H1 (cell line): Measurements from ENCODE around the gene NOS1AP. TPM values are rescaled to one million over a fixed set of nuclear protein-coding genes. Genes with fewer than 3 reads are reported as not detected.

Experiments
- CTCF ChIA-PET: fragments of 300-600 bp; sonication (Branson Sonifier 250); formaldehyde crosslinking; loops from one replicate; lab custom pipeline; 2021; ENCODE audit not compliant: partially characterized antibody; lab: Charles Lee
- POLR2A ChIA-PET: fragments of 300-600 bp; sonication (Branson Sonifier 250); formaldehyde crosslinking; loops from one replicate; lab custom pipeline; 2021; ENCODE audit warnings: inconsistent platforms; ENCODE audit not compliant: partially characterized antibody; lab: Charles Lee
- DNase-seq, 2 experiments: peaks; one replicate each; pipeline versions ENCODE4 v3.0.0 to v3.0.0-alpha.2; 2010 to 2022; ENCODE audit warnings: low spot score in 2 of 2, low read depth in 1 of 2, mixed read lengths in 1 of 2
- FAIRE-seq: peaks from 2 replicates; lab custom pipeline; 2011; peaks lifted over from hg19 to GRCh38; lab: Jason Lieb, UNC
- H2AFZ ChIP-seq: 2 replicates; pipeline ENCODE4 v1.8.1; 2012; ENCODE audit warnings: low read length, inconsistent platforms
- H2AK5ac ChIP-seq: 2 replicates; pipeline ENCODE4 v1.6.1; 2013; ENCODE audit warnings: low read depth, low read length
- H2BK120ac ChIP-seq: replicated peaks from 2 replicates; pipeline ENCODE3; 2013; ENCODE audit warnings: low read depth, low read length, inconsistent platforms
- H2BK12ac ChIP-seq: 2 replicates; pipeline ENCODE4 v1.6.1; 2013; ENCODE audit warnings: low read depth, low read length
- H2BK15ac ChIP-seq: 2 replicates; pipeline ENCODE4 v1.6.1; 2013; ENCODE audit warnings: low read length
- H2BK20ac ChIP-seq: 2 replicates; pipeline ENCODE4 v1.6.1; 2013; ENCODE audit warnings: low read length
- H2BK5ac ChIP-seq: 2 replicates; pipeline ENCODE4 v1.6.1; 2013; ENCODE audit warnings: low read depth, low read length
- H3K14ac ChIP-seq: 2 replicates; pipeline ENCODE4 v1.6.1; 2013; ENCODE audit warnings: inconsistent platforms; ENCODE audit not compliant: insufficient read length
- H3K18ac ChIP-seq: 2 replicates; pipeline ENCODE4 v1.6.1; 2013; ENCODE audit warnings: low read length; ENCODE audit errors: extremely low read depth
- H3K23ac ChIP-seq: 2 replicates; pipeline ENCODE4 v1.6.1; 2013; ENCODE audit warnings: inconsistent platforms; ENCODE audit not compliant: insufficient read length
- H3K23me2 ChIP-seq: 2 replicates; pipeline ENCODE4 v1.6.1; 2013; ENCODE audit warnings: low read depth, low read length
- H3K27ac ChIP-seq: 2 replicates; pipeline ENCODE4 v1.6.1; 2011; ENCODE audit warnings: low read depth, low read length, inconsistent platforms
- H3K27me3 ChIP-seq, 4 experiments: replicated peaks in 1 of 4; 1 replicate in 1 of 4; 2 replicates in 3 of 4; pipeline versions ENCODE4 v1.6.1 to v1.8.1; 2011 to 2013; ENCODE audit warnings: low read length in 3 of 4, mild to moderate bottlenecking in 3 of 4, inconsistent platforms in 2 of 4, mixed read lengths in 2 of 4, moderate library complexity in 1 of 4; ENCODE audit not compliant: control insufficient read depth in 3 of 4, insufficient read depth in 3 of 4; ENCODE audit errors: extremely low read depth in 1 of 4
- H3K36me3 ChIP-seq, 4 experiments: 2 replicates each; pipeline versions ENCODE4 v1.6.1 to v1.8.1; 2011 to 2013; ENCODE audit warnings: mild to moderate bottlenecking in 4 of 4, low read length in 3 of 4, moderate library complexity in 2 of 4, control low read depth in 1 of 4, inconsistent platforms in 1 of 4; ENCODE audit not compliant: insufficient read depth in 4 of 4, control insufficient read depth in 2 of 4
- H3K4ac ChIP-seq: replicated peaks from 2 replicates; pipeline ENCODE3; 2013; ENCODE audit warnings: low read length, low read depth, mixed read lengths, inconsistent platforms; ENCODE audit not compliant: insufficient read length
- H3K4me1 ChIP-seq, 4 experiments: replicated peaks in 1 of 4; 1 replicate in 1 of 4; 2 replicates in 3 of 4; pipeline versions ENCODE4 v1.6.1 to v1.8.1; 2011 to 2013; ENCODE audit warnings: low read length in 3 of 4, inconsistent platforms in 2 of 4, mixed read lengths in 1 of 4; ENCODE audit not compliant: insufficient read depth in 4 of 4, control insufficient read depth in 3 of 4
- H3K4me2 ChIP-seq, 2 experiments: 2 replicates each; pipeline versions ENCODE4 v1.6.1 to v1.8.1; 2011 to 2013; ENCODE audit warnings: low read depth in 2 of 2, low read length in 2 of 2, control low read depth in 1 of 2, inconsistent platforms in 1 of 2, mild to moderate bottlenecking in 1 of 2; ENCODE audit not compliant: insufficient read depth in 1 of 2
- H3K4me3 ChIP-seq, 4 experiments: fragments of 200-600, 300-600 bp in 1 of 4; sonication (generic), shearing (Covaris generic), sonication (Bioruptor Twin) in 1 of 4; 2 replicates each; pipeline versions ENCODE4 v1.5.1 to v1.8.1; 2011 to 2016; ENCODE audit warnings: low read length in 4 of 4, low read depth in 3 of 4, control low read depth in 2 of 4, inconsistent platforms in 2 of 4, mild to moderate bottlenecking in 2 of 4, mixed read lengths in 1 of 4, moderate library complexity in 1 of 4; ENCODE audit not compliant: insufficient read depth in 2 of 4; ENCODE audit errors: extremely low read depth in 1 of 4
- H3K56ac ChIP-seq: replicated peaks from 2 replicates; pipeline ENCODE3; 2013; ENCODE audit warnings: low read depth, mild to moderate bottlenecking, mixed read lengths, low read length, inconsistent platforms; ENCODE audit not compliant: insufficient read length
- H3K79me1 ChIP-seq: 2 replicates; pipeline ENCODE4 v1.6.1; 2013; ENCODE audit warnings: low read depth, low read length, control low read depth
- H3K79me2 ChIP-seq, 2 experiments: 2 replicates each; pipeline versions ENCODE4 v1.6.1 to v1.8.1; 2012 to 2013; ENCODE audit warnings: low read length in 2 of 2, mild to moderate bottlenecking in 2 of 2, inconsistent platforms in 1 of 2; ENCODE audit not compliant: insufficient read depth in 2 of 2, control insufficient read depth in 1 of 2
- H3K9ac ChIP-seq, 4 experiments: replicated peaks in 1 of 4; 1 replicate in 1 of 4; 2 replicates in 3 of 4; pipeline versions ENCODE4 v1.6.1 to v1.8.1; 2011 to 2013; ENCODE audit warnings: low read depth in 3 of 4, low read length in 3 of 4, control low read depth in 2 of 4, mild to moderate bottlenecking in 2 of 4, moderate library complexity in 2 of 4, inconsistent platforms in 1 of 4; ENCODE audit errors: extremely low read depth in 1 of 4
- H3K9me3 ChIP-seq, 2 experiments: 2 replicates each; pipeline versions ENCODE4 v1.6.1 to v1.8.1; 2012 to 2013; ENCODE audit warnings: mild to moderate bottlenecking in 2 of 2, moderate library complexity in 2 of 2, control low read depth in 1 of 2, inconsistent platforms in 1 of 2, low read depth in 1 of 2, low read length in 1 of 2, mixed read lengths in 1 of 2; ENCODE audit not compliant: insufficient read depth in 2 of 2
- H4K20me1 ChIP-seq, 2 experiments: replicated peaks in 1 of 2; 2 replicates each; pipeline versions ENCODE3 to v1.8.1; 2011 to 2013; ENCODE audit warnings: inconsistent platforms in 2 of 2, low read length in 2 of 2, mild to moderate bottlenecking in 1 of 2; ENCODE audit not compliant: insufficient read depth in 2 of 2, control insufficient read depth in 1 of 2
- H4K5ac ChIP-seq: 2 replicates; pipeline ENCODE4 v1.6.1; 2013; ENCODE audit warnings: low read length, low read depth, mixed read lengths, inconsistent platforms; ENCODE audit not compliant: insufficient read length
- H4K8ac ChIP-seq: 2 replicates; pipeline ENCODE4 v1.8.0; 2013; ENCODE audit warnings: mild to moderate bottlenecking, moderate library complexity, low read length, inconsistent platforms; ENCODE audit not compliant: insufficient read depth; ENCODE audit errors: extremely low read depth
- H4K91ac ChIP-seq: replicated peaks from 2 replicates; pipeline ENCODE3; 2013; ENCODE audit warnings: low read length, mixed read lengths, inconsistent platforms; ENCODE audit not compliant: insufficient read length
- ASH2L ChIP-seq: fragments of 200-600, 300-600 bp; sonication (generic); IDR thresholded peaks from one replicate; pipeline ENCODE4 v1.7.1; 2017; ENCODE audit warnings: low read length
- ATF3 ChIP-seq: IDR thresholded peaks from 2 replicates; pipeline ENCODE4 v1.6.1; 2011; ENCODE audit warnings: low read depth, mild to moderate bottlenecking, low read length; ENCODE audit not compliant: insufficient read depth
- CBX5 ChIP-seq: fragments of 300-800, 300-1000 bp; sonication (generic); IDR thresholded peaks from 2 replicates; pipeline ENCODE4 v1.7.1; 2016; ENCODE audit warnings: antibody characterized with exemption, low read length, low read depth
- JUN ChIP-seq: IDR thresholded peaks from 2 replicates; pipeline ENCODE4 v1.6.1; 2011; ENCODE audit warnings: low read depth, mild to moderate bottlenecking, improper control_type of control experiment, low read length
- KDM5A ChIP-seq: fragments of 200-600 bp; IDR thresholded peaks from 2 replicates; pipeline ENCODE4 v1.7.1; 2012; ENCODE audit warnings: mild to moderate bottlenecking, low read length, inconsistent platforms, mixed read lengths
- NANOG ChIP-seq: IDR thresholded peaks from 2 replicates; pipeline ENCODE4 v1.6.1; 2011; ENCODE audit warnings: low read length, low read depth, mild to moderate bottlenecking, inconsistent platforms; ENCODE audit not compliant: insufficient read depth, poor library complexity, severe bottlenecking
- PHF8 ChIP-seq: fragments of 200-600 bp; sonication (generic); conservative IDR thresholded peaks from 2 replicates; pipeline ENCODE4 v1.7.1; 2012; ENCODE audit warnings: low read depth, mild to moderate bottlenecking, inconsistent platforms, low read length, moderate library complexity
- POU5F1 ChIP-seq: IDR thresholded peaks from 2 replicates; pipeline ENCODE4 v1.6.1; 2011; ENCODE audit warnings: low read depth, mild to moderate bottlenecking, low read length, moderate library complexity
- SIN3A ChIP-seq, 2 experiments: IDR thresholded peaks in 1 of 2; conservative IDR thresholded peaks in 1 of 2; 2 replicates each; pipeline ENCODE4 v1.6.1; 2011 to 2012; ENCODE audit warnings: low read length in 2 of 2, improper control_type of control experiment in 1 of 2, low read depth in 1 of 2, mild to moderate bottlenecking in 1 of 2
- SP1 ChIP-seq: IDR thresholded peaks from 2 replicates; pipeline ENCODE4 v1.6.1; 2011; ENCODE audit warnings: low read depth, low read length
- ZNF274 ChIP-seq: IDR thresholded peaks from 2 replicates; pipeline ENCODE4 v1.7.0; 2012; ENCODE audit warnings: low read length, borderline replicate concordance; ENCODE audit errors: extremely low read depth
- WGBS, 2 experiments: shearing (Covaris generic) in 1 of 2; methylation state at CpG; one replicate each; pipeline versions ENCODE4 v1.1.6 to v1.1.7; 2013 to 2015; ENCODE audit warnings: low lambda C conversion rate in 2 of 2, mixed read lengths in 2 of 2, inconsistent platforms in 1 of 2, low coverage in 1 of 2, missing lambda C conversion rate in 1 of 2; ENCODE audit not compliant: insufficient replicate concordance in 2 of 2, insufficient coverage in 1 of 2, insufficient read length in 1 of 2; ENCODE audit errors: extremely low coverage in 1 of 2, missing lambda C conversion rate in 1 of 2; 5-methylcytosine and 5-hydroxymethylcytosine counted together
- polyA plus RNA-seq, 7 experiments: library from polyadenylated mRNA; depleted of rRNA in 3 of 7; stranded (reverse) in 5 of 7; unstranded in 2 of 7; fragments of >200 nt in 5 of 7; fragments of 200-250 nt in 2 of 7; gene quantifications; 1 replicate in 5 of 7; 2 replicates in 1 of 7; 4 replicates in 1 of 7; pipeline versions ENCODE4 v1.2.1 to v1.2.3, GENCODE V29; 2011 to 2013; ENCODE audit warnings: missing spikeins in 2 of 7, mixed read lengths in 2 of 7
- total RNA-seq: library from RNA; stranded (reverse); fragmentation: NEBNext Ultra II Directional; extraction: Animal tissue kit (Norgen Biotek cat#: 25700); gene quantifications from 2 replicates; pipeline ENCODE4 v1.2.1, GENCODE V29; 2021

Gene NOS1AP
- total and polyA plus RNA-seq, 2 of the 8 experiments (the other 6 are each of a cell fraction or from before 2014, with no cell fraction given), result 2.4 to 12.1 TPM

- CTCF ChIA-PET, result interaction anchor here (1.0 to 2.2 kb wide), 2 partner anchors 9 to 18 kb away, joined by 3 to 9 read pairs; partner anchors contain the start of gene NOS1AP
- peaks cover 4 to 12% (median 7%) of the 10 kb centered on the region in 4 experiments; a peak in 5 of 7 replicates for H3K4me1 ChIP-seq
- H3K14ac ChIP-seq, result no peak overlapping the region
- no peak overlapping the region for H3K27ac ChIP-seq
- no peak overlapping the region for H2BK120ac ChIP-seq
- H2BK5ac ChIP-seq, result no peak overlapping the region
- no peak overlapping the region for H2AFZ ChIP-seq
- no peak overlapping the region for H3K23ac ChIP-seq
- H2BK15ac ChIP-seq, result no peak overlapping the region
- H4K5ac ChIP-seq, result no peak overlapping the region
- H2AK5ac ChIP-seq, result no peak overlapping the region
- H3K79me2 ChIP-seq, result peaks cover 0 to 60% of the 10 kb centered on the region in 2 experiments; a peak in 2 of 4 replicates
- H3K9ac ChIP-seq, result no peak overlapping the region
- DNase-seq (no peak), FAIRE-seq (no peak)
- H4K91ac ChIP-seq, result no peak overlapping the region
- H3K4me2 ChIP-seq, result no peak overlapping the region
- no peak overlapping the region for H4K8ac ChIP-seq
- peak overlapping the region; percentile 51; the same call in 1 of the 2 replicates for H2BK12ac ChIP-seq
- H3K23me2 ChIP-seq, result no peaks in the 10 kb centered on the region; the same call in 1 of the 2 replicates
- no peak overlapping the region for H2BK20ac ChIP-seq
- no peak overlapping the region for H3K18ac ChIP-seq
- WGBS, 2 experiments, result 74% methylated on average over 1 of the region's 1 CpG; no CpG with 5 or more reads in 1 of the 2 experiments
- POLR2A ChIA-PET, result interaction anchor here (1.4 to 2.1 kb wide), 3 partner anchors 9 to 17 kb away, joined by 4 to 9 read pairs (median 6); partner anchors contain the start of gene NOS1AP
- no peak overlapping the region for H3K4ac ChIP-seq
- peaks cover 3% of the 10 kb centered on the region for H3K79me1 ChIP-seq
- H3K27me3 ChIP-seq, result peaks cover 0 to 3% (median 0%) of the 10 kb centered on the region in 4 experiments; a peak in 3 of 7 replicates
- no peaks in the 10 kb centered on the region for H3K9me3 ChIP-seq
- no peaks in the 10 kb centered on the region for H3K36me3 ChIP-seq
- H4K20me1 ChIP-seq, result peaks cover 7 to 8% of the 10 kb centered on the region in 2 experiments
- no peak overlapping the region for H3K56ac ChIP-seq
- no peak overlapping the region for H3K4me3 ChIP-seq
- TF ChIP-seq ZNF274 (no peak), KDM5A (no peak), JUN (no peak), ASH2L (no peak), CBX5 (no peak), POU5F1 (no peak), SP1 (no peak), PHF8 (no peak), NANOG (no peak), ATF3 (no peak), SIN3A (conservative IDR thresholded peaks at IDR 0.05 in 1 of 2, IDR thresholded peaks at IDR 0.05 in 1 of 2; ENCODE audit: low read depth in 1 of 2, low read length in 2 of 2) (no peak)
Observed at GRCh38 chr1:162087574-162087973, 18.1 kb downstream of the NOS1AP start.
